ENCODE measurements around the gene MIEF2.

MIEF2 gene

DNA sequence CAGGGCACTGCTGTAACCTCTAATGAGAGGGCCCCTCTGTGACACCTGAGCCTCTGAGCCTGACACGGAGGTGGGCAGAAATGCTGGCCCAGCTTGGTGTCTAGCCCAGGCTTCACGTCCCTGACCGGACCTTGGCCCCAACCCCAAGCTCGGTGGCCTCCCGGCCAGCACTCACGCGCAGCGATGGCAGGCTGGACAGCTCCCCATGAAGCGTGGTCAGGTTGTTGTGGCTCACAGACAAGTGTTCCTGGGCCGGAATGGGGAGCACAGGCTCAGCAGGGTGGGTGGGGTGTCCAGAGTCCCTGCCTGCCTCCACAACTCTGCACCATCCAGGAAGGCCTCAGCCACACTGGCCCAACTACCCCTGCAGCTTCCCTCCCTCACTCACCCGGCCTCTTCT is 4.1 kb upstream of the MIEF2 start:
- DNase-seq (ENCODE audit: low spot score) = no peak

DNA sequence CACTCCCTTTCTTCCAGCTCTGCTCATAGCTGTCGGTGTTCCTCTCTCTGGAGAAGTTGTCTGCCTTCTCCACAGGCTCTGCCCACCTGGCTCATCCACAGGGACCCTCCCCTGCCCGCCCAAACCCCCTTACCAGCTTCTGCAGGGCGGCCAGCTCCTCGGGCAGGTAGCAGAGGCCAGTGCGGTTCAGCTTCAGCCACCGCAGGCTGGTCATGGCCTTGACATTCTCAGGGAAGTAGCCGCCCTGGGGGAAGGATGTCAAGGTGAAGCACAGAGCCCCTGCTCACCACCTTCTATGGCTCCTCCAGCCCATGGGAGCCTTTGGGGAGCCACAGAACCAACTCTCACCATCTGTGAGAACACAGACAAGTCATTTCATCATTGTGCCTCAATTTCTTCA is 3.7 kb upstream of the MIEF2 start:
- no peak for DNase-seq (ENCODE audit: low spot score)

DNA sequence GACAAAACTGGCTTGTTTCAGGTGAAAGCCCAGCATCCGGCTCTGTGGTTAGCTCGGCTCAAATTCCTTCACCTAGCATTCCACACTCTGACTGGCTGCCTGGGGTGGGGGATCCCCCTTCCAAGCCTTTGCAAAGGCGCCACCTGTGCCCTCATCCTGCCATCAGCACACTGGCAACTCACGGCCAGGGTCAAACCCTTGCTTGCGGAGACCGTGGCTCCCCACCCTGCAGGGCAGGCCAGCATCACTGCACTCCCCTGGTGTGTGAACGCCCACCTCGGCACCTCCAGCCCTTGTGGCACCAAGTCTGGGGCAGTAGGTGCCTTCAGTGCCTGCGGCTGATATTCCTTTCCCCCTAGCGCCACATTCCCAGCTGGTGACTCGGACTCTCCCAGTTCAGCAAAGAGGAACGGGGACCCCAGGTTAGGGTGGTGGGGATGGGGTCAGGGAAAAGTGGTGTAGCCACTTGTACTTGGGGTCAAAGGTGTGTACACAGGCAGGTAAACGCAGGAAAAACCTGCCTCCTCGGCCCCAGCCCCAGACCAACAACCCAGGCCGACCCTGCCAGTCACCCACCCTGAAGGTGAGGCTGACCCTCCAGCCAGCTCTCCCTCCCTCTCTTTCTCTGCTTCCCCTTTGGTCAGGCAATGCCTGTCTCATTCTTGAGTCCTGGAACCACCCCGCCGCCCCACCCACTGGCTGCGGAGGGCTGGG is 3.0 kb upstream of the MIEF2 start:
- no peak for DNase-seq (ENCODE audit: low spot score)

DNA sequence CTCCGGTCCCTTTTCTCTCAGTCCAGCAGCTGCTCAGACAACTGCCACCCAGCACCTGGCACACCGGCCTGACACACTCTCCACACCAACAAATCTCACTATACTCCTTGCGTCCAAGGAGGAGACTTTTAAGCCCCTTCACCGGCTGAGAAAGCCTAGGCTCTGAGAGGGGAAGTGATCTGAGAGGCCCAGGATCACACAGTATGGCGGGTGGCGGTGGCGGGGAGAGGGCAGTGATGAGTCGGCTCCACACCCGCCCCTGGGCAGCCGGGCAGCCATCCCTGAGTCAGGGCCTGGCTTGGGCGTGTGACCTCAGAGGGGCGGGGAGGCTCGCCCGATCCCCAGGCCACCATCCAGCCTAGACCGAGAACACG is 2.5 kb upstream of the MIEF2 start:
- no peak for DNase-seq (ENCODE audit: low spot score)

DNA sequence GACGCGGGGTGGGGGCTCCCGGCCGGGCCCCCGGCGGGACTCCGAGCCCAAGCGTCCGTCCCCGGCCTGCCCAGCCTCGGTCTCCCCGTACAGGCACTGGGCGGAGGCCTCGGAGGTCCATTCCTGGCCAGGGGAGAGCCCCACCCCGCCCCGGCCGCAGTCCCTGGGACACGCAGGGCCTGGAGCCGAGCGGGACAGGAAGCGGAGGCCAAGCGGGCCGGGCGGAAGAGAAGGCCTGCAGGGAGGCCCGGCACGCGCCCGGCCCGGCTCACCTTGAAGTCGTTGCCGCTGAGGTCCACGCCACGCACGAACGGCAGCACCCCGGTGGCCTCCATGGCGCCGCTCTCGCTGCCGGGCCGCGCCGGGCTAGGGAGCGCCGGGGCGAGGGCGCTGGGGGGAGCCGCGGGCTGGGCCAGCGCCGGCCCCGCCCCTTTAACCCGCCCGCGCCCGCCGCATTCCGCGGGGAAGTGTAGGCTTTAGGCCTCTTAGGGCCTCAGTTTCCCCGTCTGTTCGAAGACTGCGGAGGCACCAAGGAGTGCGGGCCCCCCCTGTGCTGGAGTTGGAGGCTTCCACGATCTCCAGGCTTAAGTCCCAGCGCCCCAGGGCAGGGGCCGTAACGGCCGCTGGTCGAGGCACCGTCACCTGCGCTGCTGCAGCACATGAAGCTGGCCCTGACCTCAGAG is 2.0 kb upstream of the MIEF2 start, which contains the start of gene FLII:
Gene FLII (minus strand): TSS at position 383 of the 683 bp plus-strand sequence. CDS start 48 bp downstream, at position 335.
- DNase-seq (ENCODE audit: low spot score) = no peak

DNA sequence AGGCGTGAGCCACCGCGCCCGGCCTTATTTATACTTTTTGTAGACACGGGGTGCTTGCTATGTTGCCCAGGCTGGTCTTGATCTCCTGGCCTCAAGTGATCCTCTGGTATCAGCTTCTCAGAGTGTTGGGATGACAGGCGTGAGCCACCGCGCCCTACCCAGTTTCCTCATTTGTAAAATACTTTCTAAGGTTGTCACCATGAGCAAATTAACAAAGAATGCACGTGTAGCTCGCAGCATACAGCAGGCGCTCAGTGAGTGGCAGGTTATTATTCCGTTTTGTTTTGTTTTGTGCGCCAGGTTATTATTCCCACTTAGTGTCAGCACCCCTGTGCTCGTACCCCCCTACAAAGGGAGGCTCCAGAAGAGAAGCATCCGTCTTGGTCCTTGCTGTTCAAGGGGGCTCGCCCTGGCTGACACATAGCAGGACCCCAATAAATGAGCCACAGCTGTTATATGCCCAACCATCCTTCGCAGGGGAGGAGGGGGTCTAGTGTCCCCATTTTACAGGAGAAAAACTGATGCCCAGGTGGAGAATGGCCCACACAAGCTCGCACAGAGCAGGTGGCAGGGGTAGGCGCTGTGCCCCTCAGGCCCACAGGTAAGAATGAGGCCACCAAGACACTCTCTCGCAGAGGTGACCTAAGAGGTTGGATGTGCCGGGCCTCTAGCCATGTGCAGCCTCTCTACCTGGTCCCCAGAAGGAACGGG is 686 bp upstream of the MIEF2 start:
- DNase-seq (ENCODE audit: low spot score) = no peak

DNA sequence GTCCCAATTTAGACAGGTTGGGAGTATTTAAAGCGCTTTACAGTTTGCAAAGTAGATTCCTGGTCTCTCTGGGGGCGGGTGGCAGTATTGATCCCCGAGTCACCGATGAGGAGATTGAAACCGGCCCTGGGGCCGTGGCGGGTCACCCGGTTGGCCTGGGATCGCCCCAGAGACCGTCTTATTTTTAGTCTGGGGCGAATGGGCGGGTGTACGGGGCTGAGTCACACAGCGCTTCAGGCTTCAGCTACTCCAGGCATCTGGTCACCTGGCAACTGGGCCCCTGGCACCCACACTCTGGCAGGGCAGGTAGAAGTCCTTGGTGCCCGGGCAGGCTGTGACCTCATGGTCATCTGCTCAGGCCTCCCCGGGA is 669 bp downstream of the MIEF2 start:
- no peak for DNase-seq (ENCODE audit: low spot score)

DNA sequence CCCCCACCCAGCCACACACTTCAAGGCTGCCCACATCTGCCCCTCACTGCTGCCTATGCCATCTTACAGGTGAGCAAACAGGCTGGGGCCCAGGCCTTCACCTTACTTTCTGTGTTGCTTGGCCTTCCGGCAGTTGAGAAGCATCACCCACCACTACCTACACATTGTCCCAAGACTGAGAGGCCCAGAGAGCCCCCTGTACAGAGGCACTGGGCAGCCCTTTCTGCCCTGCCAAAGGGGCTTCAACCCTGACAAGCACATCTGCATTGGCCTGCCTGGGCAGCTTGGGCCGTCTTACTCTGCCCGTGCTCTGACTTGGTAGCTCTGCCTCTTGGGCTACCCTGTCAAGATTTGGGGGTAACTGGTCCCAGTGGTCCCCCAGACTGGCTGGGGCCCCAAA is 1.2 kb downstream of the MIEF2 start:
- DNase-seq (ENCODE audit: low spot score) = no peak

DNA sequence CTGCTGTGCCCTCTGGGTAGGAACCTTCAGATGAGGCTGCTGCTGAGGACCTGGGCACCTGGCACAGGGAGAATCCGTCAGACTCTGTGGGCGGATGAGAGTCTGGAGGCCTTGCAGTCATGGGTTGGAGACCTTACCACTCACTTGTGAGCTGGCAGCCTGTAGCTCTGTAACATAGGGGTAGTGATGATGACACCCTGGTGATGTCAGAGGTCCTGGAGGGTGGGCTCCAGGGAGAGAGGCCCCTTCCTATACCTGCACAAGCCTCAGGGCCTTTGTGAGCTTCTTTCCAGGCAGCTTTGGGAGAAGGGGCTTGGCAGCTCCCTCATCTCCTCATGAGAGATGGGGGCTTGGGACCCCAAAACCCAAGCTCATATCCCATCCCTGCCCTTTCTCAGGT is 1.6 kb downstream of the MIEF2 start:
- DNase-seq (ENCODE audit: low spot score) = no peak

DNA sequence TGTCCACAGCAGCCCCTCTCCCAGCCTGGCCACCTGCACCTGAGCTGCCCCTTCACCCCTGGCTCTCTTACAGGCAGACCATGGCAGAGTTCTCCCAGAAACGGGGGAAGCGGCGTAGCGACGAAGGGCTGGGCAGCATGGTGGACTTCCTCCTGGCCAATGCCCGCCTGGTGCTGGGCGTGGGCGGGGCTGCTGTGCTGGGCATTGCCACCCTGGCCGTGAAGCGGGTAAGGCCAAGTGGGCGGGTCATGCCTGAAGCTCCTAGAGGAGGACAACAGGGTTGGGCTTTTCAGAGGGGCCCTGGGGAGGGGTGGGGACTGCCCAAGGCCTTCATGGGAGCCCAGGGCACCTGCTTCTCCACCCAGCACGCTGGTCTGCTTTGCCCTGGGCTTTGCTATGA is 2.2 kb downstream of the MIEF2 start:
- no peak for DNase-seq (ENCODE audit: low spot score)

DNA sequence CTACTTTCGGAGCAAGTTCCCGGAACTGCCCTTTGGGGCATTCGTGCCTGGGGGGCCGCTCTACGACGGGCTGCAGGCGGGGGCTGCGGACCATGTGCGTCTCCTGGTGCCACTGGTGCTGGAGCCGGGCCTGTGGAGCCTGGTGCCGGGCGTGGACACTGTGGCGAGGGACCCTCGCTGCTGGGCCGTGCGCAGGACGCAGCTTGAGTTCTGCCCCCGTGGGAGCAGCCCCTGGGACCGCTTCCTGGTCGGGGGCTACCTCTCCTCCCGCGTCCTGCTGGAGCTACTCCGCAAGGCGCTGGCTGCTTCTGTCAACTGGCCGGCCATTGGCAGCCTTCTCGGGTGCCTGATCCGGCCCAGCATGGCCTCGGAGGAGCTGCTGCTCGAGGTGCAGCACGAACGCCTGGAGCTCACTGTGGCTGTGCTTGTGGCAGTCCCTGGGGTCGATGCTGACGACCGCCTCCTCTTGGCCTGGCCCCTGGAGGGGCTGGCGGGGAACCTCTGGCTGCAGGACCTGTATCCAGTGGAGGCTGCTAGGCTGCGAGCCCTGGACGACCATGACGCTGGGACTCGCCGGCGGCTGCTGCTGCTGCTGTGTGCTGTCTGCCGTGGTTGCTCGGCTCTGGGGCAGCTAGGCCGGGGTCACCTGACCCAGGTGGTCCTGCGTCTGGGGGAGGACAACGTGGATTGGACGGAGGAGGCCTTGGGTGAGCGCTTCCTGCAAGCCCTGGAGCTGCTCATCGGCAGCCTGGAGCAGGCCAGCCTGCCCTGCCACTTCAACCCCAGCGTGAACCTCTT is 3.6 kb downstream of the MIEF2 start:
- no peak for DNase-seq (ENCODE audit: low spot score)

DNA sequence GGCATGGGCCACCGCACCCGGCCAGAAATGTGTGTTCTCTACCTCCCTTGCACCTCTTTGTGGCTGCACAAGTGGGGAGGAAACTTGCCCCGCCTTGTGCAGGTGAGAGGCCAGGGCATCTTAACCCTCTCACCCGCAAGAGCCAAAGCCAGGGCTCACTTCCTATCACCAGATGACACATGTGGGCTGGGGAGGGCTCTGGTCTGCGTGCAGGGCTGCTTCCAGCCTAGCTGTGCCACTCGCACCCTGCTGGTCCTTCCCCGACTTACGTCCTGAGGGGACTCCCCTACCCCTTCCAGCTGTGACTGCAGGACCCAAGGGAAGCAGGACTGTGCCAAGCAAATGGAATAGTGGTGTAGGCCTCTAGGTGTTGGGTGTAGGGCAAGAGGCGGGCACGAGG is 6.9 kb downstream of the MIEF2 start:
- DNase-seq (ENCODE audit: low spot score) = no peak

DNA sequence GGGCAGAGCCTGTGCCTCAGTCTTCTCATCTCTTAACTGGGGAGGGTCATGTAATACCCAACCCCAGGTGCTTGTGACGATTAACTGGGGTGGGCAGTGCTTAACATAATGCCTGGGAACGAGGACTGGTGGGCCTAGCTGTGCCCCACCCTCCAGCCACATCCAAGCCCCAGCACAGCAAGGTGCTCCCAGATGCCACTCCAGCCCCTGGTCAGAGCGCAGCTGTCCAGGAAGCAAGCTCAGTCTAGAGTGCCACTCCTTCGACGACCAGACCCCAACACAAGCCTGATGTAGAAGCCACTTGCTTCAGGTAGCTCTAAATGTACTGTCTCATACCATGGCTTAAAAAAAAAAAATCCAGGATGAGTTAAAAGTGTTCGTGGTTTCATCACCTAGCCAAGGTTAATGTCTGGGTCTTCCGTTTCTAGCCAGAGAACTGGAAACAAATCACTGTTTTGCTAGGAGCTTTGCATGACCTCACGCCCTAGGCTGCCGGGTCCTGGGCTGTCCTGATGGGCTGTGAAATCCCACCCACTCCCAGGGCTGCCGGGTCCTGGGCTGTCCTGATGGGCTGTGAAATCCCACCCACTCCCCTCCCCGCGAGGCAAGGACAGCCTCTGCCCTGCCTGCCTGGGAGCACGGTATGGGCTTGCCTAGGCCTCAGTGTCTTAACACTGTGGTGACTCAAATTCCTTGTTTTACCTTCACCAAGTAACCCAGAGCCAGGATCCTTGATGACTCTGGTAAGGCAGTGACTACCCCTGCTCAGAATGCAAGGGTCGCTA is 7.7 kb downstream of the MIEF2 start:
- no peak for DNase-seq (ENCODE audit: low spot score)

DNA sequence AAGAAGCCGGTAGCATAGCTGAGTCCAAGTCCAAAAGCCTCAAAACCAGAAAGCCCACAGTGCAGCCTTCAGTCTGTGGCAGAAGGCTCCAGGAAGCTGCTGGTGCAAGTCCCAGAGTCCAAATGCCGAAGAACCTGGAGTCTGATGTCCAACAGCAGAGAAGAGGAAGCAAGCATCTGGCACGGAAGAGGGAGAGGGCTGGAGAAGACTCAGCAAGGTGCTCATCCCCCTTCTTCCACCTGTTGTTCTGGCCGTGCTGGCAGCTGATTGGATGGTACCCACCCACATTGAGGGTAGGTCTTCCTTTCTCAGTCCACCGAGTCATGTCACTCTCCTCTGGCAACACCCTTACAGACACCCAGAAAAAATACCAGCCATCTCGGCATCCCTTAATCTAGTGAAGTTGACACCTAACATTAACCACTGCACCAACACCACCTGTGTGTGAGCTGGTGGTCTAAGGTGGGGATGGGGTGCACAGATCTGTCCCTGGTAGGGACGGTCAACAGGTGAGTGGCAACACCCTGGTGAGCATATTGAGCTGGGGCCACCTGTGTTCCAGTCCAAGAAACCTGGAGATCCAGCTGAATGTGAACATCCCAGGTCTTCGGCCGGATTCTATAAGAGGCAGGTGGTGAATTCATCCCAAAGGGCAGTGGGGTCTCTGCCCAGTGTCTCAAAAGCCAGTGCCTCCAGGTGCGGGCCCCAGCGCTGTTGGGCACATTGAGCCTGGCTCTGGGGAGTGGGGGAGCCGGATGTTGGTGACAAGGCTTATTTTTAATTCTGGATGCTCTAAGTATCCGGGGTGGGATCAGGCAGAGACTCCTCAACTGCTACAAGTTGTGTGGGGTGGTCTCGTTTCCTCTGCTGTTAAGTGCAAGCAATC is 9.8 kb downstream of the MIEF2 start:
- no peak for DNase-seq (ENCODE audit: low spot score)

DNA sequence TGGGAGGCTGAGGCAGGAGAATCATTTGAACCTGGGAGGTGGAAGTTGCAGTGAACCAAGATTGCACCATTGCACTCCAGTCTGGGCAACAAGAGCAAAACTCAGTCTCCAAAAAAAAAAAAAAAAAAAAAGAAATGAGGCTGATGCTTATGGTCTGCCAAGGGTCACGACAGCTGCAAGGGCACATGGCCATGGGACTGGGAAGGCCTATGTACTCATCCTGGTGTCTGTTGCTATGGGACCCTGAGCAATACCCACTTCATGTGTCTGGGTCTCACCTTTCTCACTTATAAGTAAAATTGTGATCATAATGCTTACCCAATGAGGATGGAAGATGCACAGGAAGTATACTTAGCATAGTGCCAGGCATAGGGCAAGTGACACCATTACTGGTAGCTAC is 16.6 kb downstream of the MIEF2 start:
- no peak for DNase-seq (ENCODE audit: low spot score)

DNA sequence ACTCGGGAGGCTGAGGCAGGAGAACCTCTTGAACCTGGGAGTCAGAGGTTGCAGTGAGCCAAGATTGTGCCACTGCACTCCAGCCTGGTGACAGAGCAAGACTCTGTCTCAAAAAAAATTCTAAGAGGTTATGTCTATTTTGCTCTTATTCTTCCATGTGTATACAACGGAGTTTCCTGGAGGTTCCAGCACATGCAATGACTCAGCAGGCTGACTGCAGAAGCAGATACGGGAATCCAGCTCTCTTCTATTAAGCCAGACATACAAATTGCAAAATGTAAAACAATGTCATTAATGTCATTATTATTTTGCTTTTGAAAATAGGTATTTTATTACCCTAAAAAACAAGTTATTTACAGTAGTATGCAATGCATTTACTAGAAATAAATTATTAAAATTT is 18.4 kb downstream of the MIEF2 start:
- no peak for DNase-seq (ENCODE audit: low spot score)

DNA sequence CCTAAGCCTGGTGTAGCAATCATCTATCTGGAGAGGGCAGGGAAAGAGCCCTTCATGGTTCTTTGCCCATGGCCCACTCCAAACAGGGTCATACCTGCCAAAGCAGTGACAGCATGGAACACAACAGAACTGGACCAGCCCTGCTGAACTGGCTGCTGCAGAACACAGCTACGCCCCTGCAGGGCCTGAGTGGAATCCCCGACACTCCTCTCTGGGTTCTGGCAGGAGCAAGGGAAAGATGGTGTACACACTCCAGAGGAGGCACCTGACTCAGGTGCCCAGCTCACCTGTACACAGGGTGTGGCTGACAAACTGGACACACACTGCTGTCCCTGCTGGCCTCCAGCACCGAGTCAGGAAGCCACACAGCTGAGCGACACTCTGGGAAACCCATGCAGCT is 19.8 kb downstream of the MIEF2 start:
- DNase-seq (ENCODE audit: low spot score) = no peak

DNA sequence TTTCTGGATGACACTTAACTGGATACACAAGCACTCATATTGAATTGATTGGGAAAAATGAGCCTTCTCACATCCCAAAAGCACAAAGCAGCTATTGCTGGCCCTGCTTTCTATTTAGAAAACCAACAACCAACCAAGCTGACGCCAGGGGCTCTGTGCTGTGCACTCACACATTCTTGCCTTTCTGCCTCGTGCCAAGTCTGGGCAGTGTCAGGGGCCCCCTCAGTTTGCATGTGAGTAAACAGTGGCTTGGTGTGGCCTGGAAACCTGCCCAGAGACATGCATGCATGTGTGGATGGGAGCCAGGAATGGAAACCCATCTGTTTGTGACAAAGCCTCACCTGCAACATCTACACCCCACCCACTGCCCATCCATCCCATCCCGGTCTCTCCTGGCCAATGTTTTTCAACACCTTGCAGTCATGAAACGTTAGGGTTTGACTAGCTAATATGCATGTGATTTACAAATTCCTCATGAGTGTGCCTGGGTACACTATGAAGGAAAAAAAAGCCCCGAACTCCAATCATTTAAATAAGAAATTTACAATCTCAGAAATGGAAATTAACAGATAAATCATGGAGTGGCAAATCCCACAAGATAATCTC is 20.4 kb downstream of the MIEF2 start:
- DNase-seq (ENCODE audit: low spot score) = no peak

DNA sequence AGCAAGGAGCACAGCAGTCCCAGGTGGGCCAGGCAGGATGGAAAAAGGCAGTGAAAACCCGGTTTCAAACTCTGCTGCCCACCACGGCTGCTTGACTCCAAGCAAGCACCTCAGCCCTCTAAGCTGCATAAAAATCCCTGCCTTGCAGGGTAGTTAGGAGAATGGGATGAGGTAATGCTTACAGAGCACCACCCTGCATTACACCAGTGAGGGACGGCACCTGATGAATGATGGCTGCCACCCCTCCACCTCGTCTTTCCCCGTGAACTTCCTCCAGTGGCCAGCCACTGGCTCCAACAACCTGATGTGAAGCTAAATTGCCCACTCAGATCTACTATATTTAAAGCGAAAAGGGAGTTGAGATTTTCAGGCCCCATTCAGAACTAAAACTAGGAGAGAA is 21.3 kb downstream of the MIEF2 start:
- DNase-seq (ENCODE audit: low spot score) = no peak

DNA sequence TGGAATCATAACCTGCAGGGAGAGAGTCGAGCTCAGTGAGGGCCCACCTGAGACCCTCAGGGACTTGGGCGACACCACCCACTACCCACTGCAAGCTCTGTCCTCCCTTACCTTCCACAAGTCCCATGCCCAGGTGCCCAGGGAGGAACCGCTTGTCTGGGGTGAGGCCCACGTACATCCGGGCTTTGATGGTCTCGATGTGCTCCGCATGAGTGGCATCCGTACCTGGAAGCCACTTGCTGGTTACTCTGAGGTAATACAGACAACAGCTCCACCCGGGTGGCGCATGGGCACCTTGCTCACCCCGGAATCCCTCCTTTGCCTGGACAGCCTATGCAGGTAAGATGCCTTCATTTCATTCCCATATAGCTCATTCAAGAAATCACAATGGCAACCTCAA is 24.8 kb downstream of the MIEF2 start:
- DNase-seq (ENCODE audit: low spot score) = no peak

Measured in left forelimb (tissue), 1 donor.